Left lung (tissue), 14 donors: ENCODE measurements around the gene WDR20. TPM values are rescaled to one million over a fixed set of nuclear protein-coding genes. Genes with fewer than 3 reads are reported as not detected.

Experiments
- ATAC-seq: fragments of 200-7000 bp; cut with Tn5 transposase; one replicate; pipeline ENCODE4 v1.9.1; 2020; ENCODE audit warnings: moderate library complexity
- DNase-seq, 4 donors: peaks; one replicate each; pipeline ENCODE4 v3.0.0-alpha.2; 2013 to 2020
- H3K27ac ChIP-seq, 2 donors: fragments of 200-600 bp; sonication (generic) in 1 of 2; one replicate each; pipeline versions ENCODE4 v1.5.0 to v1.8.0; 2020 to 2021
- H3K27me3 ChIP-seq, 2 donors: fragments of 200-600 bp; sonication (generic) in 1 of 2; one replicate each; pipeline versions ENCODE4 v1.5.0 to v1.8.0; 2020 to 2021
- H3K36me3 ChIP-seq, 2 donors: fragments of 200-600 bp; sonication (generic) in 1 of 2; one replicate each; pipeline versions ENCODE4 v1.5.0 to v1.8.0; 2020 to 2021
- H3K4me1 ChIP-seq, 2 donors: fragments of 200-600 bp; one replicate each; pipeline ENCODE4 v1.8.0; 2021
- H3K4me3 ChIP-seq, 2 donors: fragments of 200-600 bp; sonication (generic) in 1 of 2; one replicate each; pipeline versions ENCODE4 v1.5.0 to v1.8.0; 2020 to 2021; ENCODE audit warnings: mild to moderate bottlenecking in 1 of 2
- H3K9me3 ChIP-seq, 2 donors: fragments of 200-600 bp; sonication (generic) in 1 of 2; one replicate each; pipeline versions ENCODE4 v1.5.0 to v1.8.0; 2020 to 2021
- intact Hi-C, 2 donors: fragments of 100-400 bp; cut with DNase I; formaldehyde crosslinking; loops; one replicate each; pipeline versions ENCODE4 v1.11.2 to v1.14.2; 2022
- long read RNA-seq, 12 donors: library from polyadenylated mRNA in 2 of 12; unstranded in 2 of 12; transcript quantifications; one replicate each; pipeline ENCODE4 v2.0.0 and lab custom pipeline, GENCODE V29; 2019 to 2026
- polyA plus RNA-seq, 6 donors: library from polyadenylated mRNA; unstranded; fragments of 120-200 nt; gene quantifications; one replicate each; pipeline ENCODE4 v1.2.1, GENCODE V29; 2013; ENCODE audit not compliant: insufficient read length in 6 of 6
- total RNA-seq, 2 donors: library from RNA; stranded (reverse); fragmentation: NEBNext Ultra II Directional; extraction: Animal tissue kit (Norgen Biotek cat#: 25700); gene quantifications; one replicate each; pipeline ENCODE4 v1.2.1, GENCODE V29; 2021
- TF ChIP-seq, protein P1 (sequence below), 2 donors: fragments of 200-600 bp; sonication (generic) in 1 of 2; IDR thresholded peaks; one replicate each; pipeline versions ENCODE4 v1.5.0 to v1.8.0; 2021; ENCODE audit warnings: antibody characterized with exemption in 2 of 2
- donor health status: DM: no; HTN: yes; CAD: no.
- donor health status: DM: no; HTN: no; CAD: no.

The WDR20 gene, protein sequence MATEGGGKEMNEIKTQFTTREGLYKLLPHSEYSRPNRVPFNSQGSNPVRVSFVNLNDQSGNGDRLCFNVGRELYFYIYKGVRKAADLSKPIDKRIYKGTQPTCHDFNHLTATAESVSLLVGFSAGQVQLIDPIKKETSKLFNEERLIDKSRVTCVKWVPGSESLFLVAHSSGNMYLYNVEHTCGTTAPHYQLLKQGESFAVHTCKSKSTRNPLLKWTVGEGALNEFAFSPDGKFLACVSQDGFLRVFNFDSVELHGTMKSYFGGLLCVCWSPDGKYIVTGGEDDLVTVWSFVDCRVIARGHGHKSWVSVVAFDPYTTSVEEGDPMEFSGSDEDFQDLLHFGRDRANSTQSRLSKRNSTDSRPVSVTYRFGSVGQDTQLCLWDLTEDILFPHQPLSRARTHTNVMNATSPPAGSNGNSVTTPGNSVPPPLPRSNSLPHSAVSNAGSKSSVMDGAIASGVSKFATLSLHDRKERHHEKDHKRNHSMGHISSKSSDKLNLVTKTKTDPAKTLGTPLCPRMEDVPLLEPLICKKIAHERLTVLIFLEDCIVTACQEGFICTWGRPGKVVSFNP
- total RNA-seq (10 to 100 TPM; 22.4 to 23.9 TPM), polyA plus RNA-seq (10 to 100 TPM; 25.2 to 28.4 (median 27.2) TPM)
- long read RNA-seq, donor 1, partial matches to known transcripts = 5 of 9 reads
- long read RNA-seq, donor 1, other reads (novel, unspliced or antisense) = 0 of 9 reads
- long read RNA-seq, donor 2, partial matches to known transcripts = 0 of 3 reads
- long read RNA-seq, donor 2, other reads (novel, unspliced or antisense) = 0 of 3 reads
- long read RNA-seq, donor 3, partial matches to known transcripts = 0 of 4 reads
- long read RNA-seq, donor 3, other reads (novel, unspliced or antisense) = 0 of 4 reads
- long read RNA-seq, donor 4, partial matches to known transcripts = 2 of 5 reads
- long read RNA-seq, donor 4, other reads (novel, unspliced or antisense) = 1 of 5 reads
- long read RNA-seq, donor 5, partial matches to known transcripts = 7 of 10 reads
- long read RNA-seq, donor 5, other reads (novel, unspliced or antisense) = 0 of 10 reads
- long read RNA-seq, donor 6, partial matches to known transcripts = 0 of 4 reads
- long read RNA-seq, donor 6, other reads (novel, unspliced or antisense) = 0 of 4 reads
- long read RNA-seq, donor 7, partial matches to known transcripts = 0 of 2 reads
- long read RNA-seq, donor 7, other reads (novel, unspliced or antisense) = 0 of 2 reads
- long read RNA-seq, donor 8, partial matches to known transcripts = 0 of 5 reads
- long read RNA-seq, donor 8, other reads (novel, unspliced or antisense) = 0 of 5 reads
- long read RNA-seq, donor 9 = 0 reads
- long read RNA-seq, donor 10, partial matches to known transcripts = 0 of 3 reads
- long read RNA-seq, donor 10, other reads (novel, unspliced or antisense) = 2 of 3 reads
- long read RNA-seq, donor 11 = 0 reads
- long read RNA-seq, donor 12, transcript WDR20-204 (3 exons, 2,391 nt) = major isoform, 5 of 6 reads
- long read RNA-seq, donor 12, partial matches to known transcripts = 0 of 6 reads
- long read RNA-seq, donor 12, other reads (novel, unspliced or antisense) = 0 of 6 reads

DNA sequence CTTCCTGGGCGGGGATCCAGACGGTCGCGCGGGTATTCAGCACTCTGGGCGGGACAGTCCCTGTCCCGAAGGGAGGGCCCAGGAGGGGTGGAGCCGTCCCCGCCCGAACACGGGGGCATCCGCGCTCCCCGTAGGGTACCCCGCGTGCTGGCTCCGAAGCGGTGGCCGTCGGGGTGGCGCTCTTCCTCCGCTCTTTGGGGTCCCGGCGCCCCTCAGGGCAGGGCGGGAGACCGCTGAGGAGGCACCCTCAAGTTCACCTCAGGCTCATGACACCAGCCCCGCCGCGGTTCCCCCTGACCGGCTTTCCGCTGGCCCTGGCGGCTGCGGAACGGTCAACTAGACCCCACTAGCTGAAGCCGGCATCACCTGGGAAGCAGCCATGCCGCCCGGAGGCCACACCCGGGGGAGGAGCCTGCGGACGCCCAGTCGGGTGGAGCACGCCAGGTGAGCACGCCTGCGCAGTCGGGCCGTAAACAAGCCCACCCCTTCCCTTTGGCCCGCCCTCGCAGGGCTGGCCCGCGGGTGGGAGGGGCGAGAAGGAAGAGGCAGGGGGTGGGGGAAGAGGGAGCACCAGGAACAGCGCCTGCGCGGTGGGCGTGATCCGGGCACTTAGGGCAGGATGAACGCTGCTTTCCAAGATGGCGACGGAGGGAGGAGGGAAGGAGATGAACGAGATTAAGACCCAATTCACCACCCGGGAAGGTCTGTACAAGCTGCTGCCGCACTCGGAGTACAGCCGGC lies at the start of gene WDR20:
Gene WDR20, plus strand, starts transcription at position 612 of the 741 bp plus-strand sequence. Its CDS starts 27 bp downstream, at position 639.
- TF ChIP-seq, protein P1, sequence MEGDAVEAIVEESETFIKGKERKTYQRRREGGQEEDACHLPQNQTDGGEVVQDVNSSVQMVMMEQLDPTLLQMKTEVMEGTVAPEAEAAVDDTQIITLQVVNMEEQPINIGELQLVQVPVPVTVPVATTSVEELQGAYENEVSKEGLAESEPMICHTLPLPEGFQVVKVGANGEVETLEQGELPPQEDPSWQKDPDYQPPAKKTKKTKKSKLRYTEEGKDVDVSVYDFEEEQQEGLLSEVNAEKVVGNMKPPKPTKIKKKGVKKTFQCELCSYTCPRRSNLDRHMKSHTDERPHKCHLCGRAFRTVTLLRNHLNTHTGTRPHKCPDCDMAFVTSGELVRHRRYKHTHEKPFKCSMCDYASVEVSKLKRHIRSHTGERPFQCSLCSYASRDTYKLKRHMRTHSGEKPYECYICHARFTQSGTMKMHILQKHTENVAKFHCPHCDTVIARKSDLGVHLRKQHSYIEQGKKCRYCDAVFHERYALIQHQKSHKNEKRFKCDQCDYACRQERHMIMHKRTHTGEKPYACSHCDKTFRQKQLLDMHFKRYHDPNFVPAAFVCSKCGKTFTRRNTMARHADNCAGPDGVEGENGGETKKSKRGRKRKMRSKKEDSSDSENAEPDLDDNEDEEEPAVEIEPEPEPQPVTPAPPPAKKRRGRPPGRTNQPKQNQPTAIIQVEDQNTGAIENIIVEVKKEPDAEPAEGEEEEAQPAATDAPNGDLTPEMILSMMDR (IDR thresholded peaks at IDR 0.05) = no peak
- intact Hi-C loops = no loop called here
- peak; percentile 98 for ATAC-seq

DNA sequence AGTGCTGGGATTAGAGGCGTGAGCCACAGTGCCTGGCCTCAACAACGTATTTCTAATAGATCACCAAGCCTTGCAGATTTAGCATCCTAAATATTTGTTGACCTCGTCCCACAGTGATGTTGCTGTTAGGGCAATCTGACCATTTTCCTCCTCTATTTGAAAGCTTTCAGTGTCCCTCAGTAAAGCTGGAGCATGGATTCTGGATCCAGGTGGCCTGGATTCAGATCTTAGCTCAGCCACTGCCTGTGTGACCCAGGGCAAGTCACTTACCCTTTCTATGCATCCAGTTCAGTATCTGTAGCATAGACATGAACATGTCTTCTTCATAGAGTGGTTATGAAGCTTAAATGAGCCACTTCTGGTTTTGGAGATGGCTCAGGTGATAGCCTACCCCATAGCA lies 49.0 kb upstream of the WDR20 start:
- Histone ChIP-seq H3K9me3 (no peaks in the 10 kb centered on the region), H3K27ac (no peak overlapping the region), H3K4me1 (peaks cover 3 to 25% of the 10 kb centered on the region in 2 donors), H3K4me3 (no peak overlapping the region), H3K27me3 (no peaks in the 10 kb centered on the region), H3K36me3 (peaks cover 0 to 3% of the 10 kb centered on the region in 2 donors)
- TF ChIP-seq, protein P1 (IDR thresholded peaks at IDR 0.05) = no peak
- ATAC-seq (no peak), DNase-seq (no peak)
- intact Hi-C loops = no loop called here

More for the DNA sequence above, at the start of gene WDR20:
- H3K4me3 ChIP-seq = peak within 1 kb of the TSS; percentile 89 to 99
- peak within 1 kb of the TSS; percentile 79 to 85 for H3K27ac ChIP-seq
- no peaks in the 10 kb centered on the region for H3K36me3 ChIP-seq
- no peaks in the 10 kb centered on the region for H3K27me3 ChIP-seq
- H3K4me1 ChIP-seq = peaks cover 5 to 27% of the 10 kb centered on the region in 2 donors
- peak; percentile 94 to 100 (median 98) for DNase-seq
- no peaks in the 10 kb centered on the region for H3K9me3 ChIP-seq

DNA sequence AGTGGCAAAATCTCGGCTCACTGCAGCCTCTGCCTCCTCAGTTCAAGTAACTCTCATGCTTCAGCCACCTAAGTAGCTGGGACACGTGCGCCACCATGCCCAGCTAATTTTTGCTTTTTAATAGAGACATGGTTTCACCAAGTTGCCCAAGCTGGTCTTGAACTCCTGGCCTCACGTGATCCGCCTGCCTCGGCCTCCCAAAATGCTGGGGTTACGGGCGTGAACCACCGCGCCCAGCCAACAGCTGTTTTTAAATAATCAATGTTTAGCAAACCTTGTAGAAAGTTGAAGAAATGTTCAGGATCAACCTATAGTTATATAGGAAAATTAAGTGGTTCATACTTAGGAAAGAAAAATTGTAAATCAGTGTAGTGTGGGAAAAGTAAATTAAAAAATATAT lies 46.9 kb upstream of the WDR20 start:
- peaks cover 3 to 18% of the 10 kb centered on the region in 2 donors for H3K4me1 ChIP-seq
- no peaks in the 10 kb centered on the region for H3K27me3 ChIP-seq
- no peaks in the 10 kb centered on the region for H3K36me3 ChIP-seq
- no peak overlapping the region for H3K4me3 ChIP-seq
- no peaks in the 10 kb centered on the region for H3K9me3 ChIP-seq
- no peak for DNase-seq
- ATAC-seq = no peak
- intact Hi-C loops = no loop called here
- TF ChIP-seq, protein P1 (IDR thresholded peaks at IDR 0.05) = no peak
- H3K27ac ChIP-seq = no peak overlapping the region

DNA sequence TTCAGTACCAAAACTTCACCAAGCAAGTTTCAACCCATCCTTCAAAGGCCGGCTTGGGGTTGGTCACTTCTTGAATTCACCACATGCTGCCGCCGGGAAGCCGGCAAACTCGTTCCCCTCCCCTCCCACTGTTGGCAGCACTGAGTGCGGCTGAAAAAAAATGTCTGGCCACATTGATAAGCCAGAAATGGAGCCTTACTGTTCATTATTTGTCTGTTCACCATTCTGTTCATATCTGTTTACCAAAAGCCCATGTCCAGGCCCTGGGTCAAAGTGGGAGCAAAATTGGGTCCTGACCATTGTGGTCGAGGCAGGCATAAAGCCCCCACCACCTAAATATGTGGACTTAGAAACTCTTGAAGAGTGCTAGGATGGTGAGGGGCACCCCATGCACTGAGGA lies 45.6 kb upstream of the WDR20 start:
- TF ChIP-seq, protein P1 (IDR thresholded peaks at IDR 0.05) = no peak
- no peak for ATAC-seq
- Histone ChIP-seq H3K9me3 (no peaks in the 10 kb centered on the region), H3K27me3 (no peaks in the 10 kb centered on the region), H3K4me3 (no peak overlapping the region), H3K27ac (no peak overlapping the region), H3K36me3 (no peaks in the 10 kb centered on the region), H3K4me1 (peaks cover 0 to 5% of the 10 kb centered on the region in 2 donors)
- intact Hi-C loops = no loop called here
- peak in 1 of 4 donors; percentile 32 for DNase-seq
